H1 (cell line): ENCODE results near the gene TDRKH. TPM values are rescaled to one million over a fixed set of nuclear protein-coding genes. Genes with fewer than 3 reads are reported as not detected.

Experiments
- CHD7 ChIP-seq: fragments of 300-600 bp; sonication (generic); IDR thresholded peaks from 2 replicates; pipeline ENCODE4 v1.7.1; 2012; ENCODE audit warnings: low read length, moderate library complexity, mild to moderate bottlenecking, inconsistent platforms; ENCODE audit not compliant: insufficient replicate concordance
- POLR2A ChIP-seq, 2 experiments: IDR thresholded peaks; 1 replicate in 1 of 2; 2 replicates in 1 of 2; pipeline ENCODE4 v1.6.1; 2011; ENCODE audit warnings: low read depth in 2 of 2, low read length in 2 of 2, mild to moderate bottlenecking in 2 of 2; ENCODE audit errors: control extremely low read depth in 1 of 2
- POLR2AphosphoS5 ChIP-seq: IDR thresholded peaks from 2 replicates; pipeline ENCODE4 v1.6.1; 2011; ENCODE audit warnings: low read depth, low read length
- SP1 ChIP-seq: IDR thresholded peaks from 2 replicates; pipeline ENCODE4 v1.6.1; 2011; ENCODE audit warnings: low read depth, low read length
- SP2 ChIP-seq: IDR thresholded peaks from 2 replicates; pipeline ENCODE4 v1.6.1; 2012; ENCODE audit warnings: mild to moderate bottlenecking, low read length, inconsistent platforms
- polyA plus RNA-seq, 7 experiments: library from polyadenylated mRNA; depleted of rRNA in 3 of 7; stranded (reverse) in 5 of 7; unstranded in 2 of 7; fragments of >200 nt in 5 of 7; fragments of 200-250 nt in 2 of 7; gene quantifications; 1 replicate in 5 of 7; 2 replicates in 1 of 7; 4 replicates in 1 of 7; pipeline versions ENCODE4 v1.2.1 to v1.2.3, GENCODE V29; 2011 to 2013; ENCODE audit warnings: missing spikeins in 2 of 7, mixed read lengths in 2 of 7
- total RNA-seq: library from RNA; stranded (reverse); fragmentation: NEBNext Ultra II Directional; extraction: Animal tissue kit (Norgen Biotek cat#: 25700); gene quantifications from 2 replicates; pipeline ENCODE4 v1.2.1, GENCODE V29; 2021

Gene TDRKH
- total and polyA plus RNA-seq, 2 of the 8 experiments (the other 6 are each of a cell fraction or from before 2014, with no cell fraction given) = 9.9 to 26.1 TPM

DNA sequence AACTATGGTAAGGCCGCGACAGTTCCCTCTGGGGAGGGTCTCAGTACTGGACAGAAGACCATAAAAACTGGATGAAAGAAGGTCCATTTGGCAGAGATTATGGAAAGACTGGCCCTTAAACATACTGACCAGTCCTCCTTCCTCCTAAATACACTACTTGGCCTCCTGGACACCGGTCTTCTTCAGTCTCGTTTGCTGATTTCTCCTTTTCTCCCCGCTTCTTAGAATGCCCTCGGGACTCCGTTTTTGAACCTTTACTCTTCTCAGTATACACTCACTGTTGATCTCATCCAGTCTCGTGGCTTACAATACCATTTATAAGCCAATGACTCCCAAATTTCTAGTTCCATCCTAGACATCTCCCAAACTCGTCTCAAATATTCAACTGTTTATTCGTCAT lies 26.3 kb downstream of the TDRKH start (continued):
- TF ChIP-seq CHD7 (no peak), POLR2A (IDR thresholded peaks at IDR 0.05; ENCODE audit: control extremely low read depth in 1 of 2, low read depth in 2 of 2, low read length in 2 of 2) (no peak), SP2 (no peak), POLR2AphosphoS5 (no peak), SP1 (no peak)
